Adrenal gland (tissue), 12 donors: ENCODE measurements around the gene ZRSR2. TPM values are rescaled to one million over a fixed set of nuclear protein-coding genes. Genes with fewer than 3 reads are reported as not detected.

ENCODE experiments used
- DNase-seq, 7 donors: peaks; one replicate each; pipeline ENCODE4 v3.0.0-alpha.2; 2019 to 2020
- H3K27ac ChIP-seq, 5 donors: fragments of 200-600 bp; sonication (generic) in 4 of 5; 1 replicate in 3 of 5; 2 replicates in 2 of 5; pipeline versions ENCODE4 v1.5.1 to v1.8.0; 2016 to 2020; ENCODE audit warnings: mild to moderate bottlenecking in 1 of 5
- H3K27me3 ChIP-seq: fragments of 200-600 bp; 2 replicates; pipeline ENCODE4 v1.8.0; 2021
- H3K36me3 ChIP-seq, 2 donors: fragments of 200-600 bp; replicated peaks in 1 of 2; 1 replicate in 1 of 2; 2 replicates in 1 of 2; pipeline versions ENCODE4 v1.5.1 to v1.8.0; 2018 to 2022
- H3K4me1 ChIP-seq, 2 donors: fragments of 200-600 bp; replicated peaks in 1 of 2; 1 replicate in 1 of 2; 2 replicates in 1 of 2; pipeline versions ENCODE4 v1.5.1 to v1.8.0; 2018 to 2021
- H3K4me3 ChIP-seq, 4 donors: fragments of 200-600 bp; sonication (generic) in 3 of 4; one replicate each; pipeline ENCODE4 v1.5.1; 2016 to 2018
- H3K9me3 ChIP-seq, 3 donors: fragments of 200-600 bp; sonication (generic) in 1 of 3; replicated peaks in 1 of 3; 1 replicate in 2 of 3; 2 replicates in 1 of 3; pipeline versions ENCODE4 v1.5.1 to v1.8.0; 2016 to 2021
- CTCF ChIP-seq, 6 experiments: fragments of 450-650 bp in 4 of 6; fragments of 200-600 bp in 2 of 6; sonication (generic) in 1 of 6; IDR thresholded peaks; 1 replicate in 5 of 6; 2 replicates in 1 of 6; pipeline versions ENCODE4 v1.5.1 to v1.8.0; 2016 to 2021; ENCODE audit warnings: antibody characterized with exemption in 6 of 6, mild to moderate bottlenecking in 2 of 6, moderate library complexity in 1 of 6
- POLR2A ChIP-seq, 2 donors: fragments of 450-650 bp; IDR thresholded peaks; one replicate each; pipeline ENCODE4 v1.6.1; 2017; ENCODE audit warnings: antibody characterized with exemption in 2 of 2, mild to moderate bottlenecking in 2 of 2, moderate library complexity in 1 of 2
- WGBS, 4 donors: extraction: QIAGEN DNeasy Blood & Tissue Kit in 2 of 4; methylation state at CpG; one replicate each; pipeline versions ENCODE4 v1.1.5 to v1.1.7; 2013 to 2017; 5-methylcytosine and 5-hydroxymethylcytosine counted together
- intact Hi-C, 2 donors: fragments of 100-400 bp; cut with DNase I; formaldehyde crosslinking; loops; one replicate each; pipeline versions ENCODE4 v1.14.1 to v1.15.0; 2022 to 2023
- polyA plus RNA-seq, 3 donors: library from polyadenylated mRNA; stranded (reverse); fragments of 200-250 nt in 2 of 3; fragments of 350-450 nt in 1 of 3; fragmentation: Illumina TruSeq in 1 of 3; extraction: RNeasy Lipid Tissue Mini Kit (QIAGEN cat#74804) in 1 of 3; gene quantifications; one replicate each; pipeline ENCODE4 v1.2.3, GENCODE V29; 2013 to 2014
- total RNA-seq, 9 donors: library from RNA; depleted of rRNA in 4 of 9; stranded (reverse); fragments of >200 nt in 4 of 9; fragments of 120-200 nt in 1 of 9; fragmentation: NEBNext Ultra II Directional in 1 of 9; extraction: Animal tissue kit (Norgen Biotek cat#: 25700) in 1 of 9; gene quantifications; one replicate each; pipeline versions ENCODE4 v1.1.0 to v1.2.4, GENCODE V29; 2013 to 2023
- donor health status: healthy with polysubstance abuse.
- donor health status: Bipolar disorder and iron deficiency.
- donor health status: DM: yes; HTN: yes; CAD: no.
- donor health status: DM: no; HTN: no; CAD: no.
- donor health status: DM: no; HTN: no; CAD: no.
- donor health status: DM: yes; HTN: yes; CAD: no.

ZRSR2 gene
- total and polyA plus RNA-seq, 12 donors, result 2.9 to 49.1 (median 9.1) TPM; not detected in 1

- H3K9me3 ChIP-seq, result no peaks in the 10 kb centered on the region
- H3K36me3 ChIP-seq, result no peaks in the 10 kb centered on the region
- DNase-seq, result no peak
- no peak overlapping the region for H3K27ac ChIP-seq
- intact Hi-C loops, result no loop called here
- TF ChIP-seq POLR2A (IDR thresholded peaks at IDR 0.05), result no peak
- no peaks in the 10 kb centered on the region for H3K4me1 ChIP-seq
- WGBS, 4 donors, result 78 to 89% (median 85%) methylated on average over 4 of the region's 4 CpGs
- no peaks in the 10 kb centered on the region for H3K27me3 ChIP-seq
- no peak overlapping the region for H3K4me3 ChIP-seq
Observed at GRCh38 chrX:15769300-15769954, 20.9 kb upstream of the ZRSR2 start.

GRCh38 chrX:15781961-15782699 is 8.2 kb upstream of the ZRSR2 start:
- Histone ChIP-seq H3K4me3 (no peak overlapping the region), H3K27me3 (no peaks in the 10 kb centered on the region), H3K36me3 (peaks cover 0 to 10% of the 10 kb centered on the region in 2 donors), H3K9me3 (no peaks in the 10 kb centered on the region), H3K4me1 (no peaks in the 10 kb centered on the region), H3K27ac (no peak overlapping the region)
- intact Hi-C loops, result no loop called here
- 71 to 86% (median 77%) methylated on average over 13 of the region's 13 CpGs for WGBS, 4 donors
- DNase-seq, result no peak
- TF ChIP-seq POLR2A (IDR thresholded peaks at IDR 0.05) (no peak), CTCF (IDR thresholded peaks at IDR 0.05) (no peak)

- TF ChIP-seq POLR2A (IDR thresholded peaks at IDR 0.05) (no peak), CTCF (IDR thresholded peaks at IDR 0.05) (no peak)
- H3K27ac ChIP-seq, result no peak overlapping the region
Observed at GRCh38 chrX:15785176-15785750, 5.0 kb upstream of the ZRSR2 start.

GRCh38 chrX:15786915-15787314 is 3.4 kb upstream of the ZRSR2 start:
- WGBS, 4 donors, result 72 to 86% (median 76%) methylated on average over 3 of the region's 3 CpGs
- intact Hi-C loops, result no loop called here

More at GRCh38 chrX:15785176-15785750, 5.0 kb upstream of the ZRSR2 start:
- Histone ChIP-seq H3K27me3 (no peaks in the 10 kb centered on the region), H3K9me3 (no peaks in the 10 kb centered on the region), H3K4me1 (peaks cover 0 to 5% of the 10 kb centered on the region in 2 donors), H3K4me3 (no peak overlapping the region), H3K36me3 (peaks cover 0 to 10% of the 10 kb centered on the region in 2 donors)
- WGBS, 4 donors, result 81 to 95% (median 92%) methylated on average over 3 of the region's 3 CpGs
- intact Hi-C loops, result no loop called here
- no peak for DNase-seq

More at GRCh38 chrX:15786915-15787314, 3.4 kb upstream of the ZRSR2 start:
- no peaks in the 10 kb centered on the region for H3K27me3 ChIP-seq
- no peak overlapping the region for H3K4me3 ChIP-seq
- no peak for DNase-seq
- no peaks in the 10 kb centered on the region for H3K9me3 ChIP-seq
- H3K4me1 ChIP-seq, result peaks cover 4 to 16% of the 10 kb centered on the region in 2 donors
- H3K36me3 ChIP-seq, result peaks cover 0 to 10% of the 10 kb centered on the region in 2 donors
- no peak overlapping the region for H3K27ac ChIP-seq
- TF ChIP-seq POLR2A (IDR thresholded peaks at IDR 0.05) (no peak), CTCF (IDR thresholded peaks at IDR 0.05) (no peak)
